ENCODE results near the gene NELL1. TPM values are rescaled to one million over a fixed set of nuclear protein-coding genes. Genes with fewer than 3 reads are reported as not detected.

Gene NELL1
- total RNA-seq, 1 experiment from 2014 or later: 0.19 TPM

DNA sequence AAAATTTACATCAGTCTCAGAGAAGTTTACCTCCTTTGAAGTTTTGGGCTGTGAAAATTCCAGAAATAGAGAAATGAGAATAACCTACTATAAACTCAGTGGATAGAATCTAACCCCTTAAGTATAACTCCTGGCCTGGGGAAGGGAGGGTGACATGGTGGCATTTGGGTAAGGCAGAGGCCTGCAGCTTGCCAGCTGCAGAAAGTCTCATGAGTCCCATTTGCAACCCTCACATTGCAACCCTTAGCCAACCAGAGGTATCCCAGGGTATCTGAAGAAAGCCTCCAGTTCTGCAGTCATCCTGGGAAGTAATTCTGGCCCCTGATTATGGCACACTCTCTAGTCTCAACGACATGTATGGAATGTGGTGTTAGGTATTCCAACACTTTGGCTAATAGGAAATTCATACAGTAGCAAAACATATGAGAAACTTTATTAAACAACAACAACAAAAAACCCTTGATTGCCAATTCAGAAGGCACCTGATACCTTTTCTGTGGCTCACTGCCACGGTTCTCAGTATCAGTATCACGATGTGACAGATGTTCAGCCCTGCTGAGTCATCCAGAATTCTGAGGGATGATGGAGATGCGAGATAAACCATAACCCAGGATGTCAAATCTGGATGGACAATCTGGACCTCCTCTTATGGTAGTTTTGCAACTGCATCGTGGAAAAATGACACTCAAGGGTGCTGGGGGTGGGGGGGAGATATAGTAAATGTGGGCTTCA, 743.4 kb downstream of the NELL1 start:
- Histone ChIP-seq H3K27me3 (ENCODE audit: low read length) (no peaks in the 10 kb centered on the region), H2AFZ (ENCODE audit: low read length) (0 out of 2 replicates have a peak overlapping the region, but pooled peaks have one; percentile 58), H3K9me2 (replicated peaks; ENCODE audit: insufficient read depth, low read length) (no peaks in the 10 kb centered on the region), H3K4me1 (ENCODE audit: low read length) (peaks cover 44% of the 10 kb centered on the region), H3K79me2 (ENCODE audit: low read length) (no peaks in the 10 kb centered on the region), H3K9me3 (ENCODE audit: low read length) (no peaks in the 10 kb centered on the region), H3K4me2 (ENCODE audit: low read depth, low read length, poor library complexity, severe bottlenecking) (no peak overlapping the region), H4K20me1 (ENCODE audit: insufficient read depth, low read depth, low read length) (no peaks in the 10 kb centered on the region), H3K4me3 (ENCODE audit: low read length) (no peak overlapping the region), H3K27ac (ENCODE audit: low read length) (no peak overlapping the region), H3K9ac (ENCODE audit: low read length) (no peak overlapping the region), H3K36me3 (ENCODE audit: insufficient read depth, low read length) (no peaks in the 10 kb centered on the region)
- no peak for DNase-seq

DNA sequence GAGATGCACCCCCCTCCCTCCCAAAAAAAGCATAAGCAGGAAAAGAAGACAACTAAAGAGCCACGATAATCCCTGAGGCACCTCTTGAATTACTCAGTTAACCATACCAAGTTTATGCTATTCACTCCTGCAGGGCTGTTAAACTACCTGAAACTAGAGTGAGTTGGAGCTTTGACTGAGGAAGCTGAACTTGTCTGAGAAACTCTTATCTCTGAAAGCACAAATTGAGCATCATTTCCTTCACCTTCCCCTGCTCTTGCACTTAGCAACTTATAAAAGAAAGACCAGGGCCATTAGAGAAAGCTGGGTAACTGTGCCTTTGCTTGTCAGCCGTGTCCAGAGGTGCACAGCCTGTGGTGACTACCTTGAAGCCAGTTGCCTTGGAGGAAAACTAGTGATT, 745.6 kb downstream of the NELL1 start:
- H3K4me1 ChIP-seq (ENCODE audit: low read length): peaks cover 59% of the 10 kb centered on the region
- no peaks in the 10 kb centered on the region for H4K20me1 ChIP-seq (ENCODE audit: insufficient read depth, low read depth, low read length)
- H3K36me3 ChIP-seq (ENCODE audit: insufficient read depth, low read length): no peaks in the 10 kb centered on the region
- H3K27ac ChIP-seq (ENCODE audit: low read length): peak overlapping the region; percentile 31; the same call in 1 of the 2 replicates
- no peak overlapping the region for H3K9ac ChIP-seq (ENCODE audit: low read length)
- no peak overlapping the region for H3K4me2 ChIP-seq (ENCODE audit: low read depth, low read length, poor library complexity, severe bottlenecking)
- H3K9me2 ChIP-seq (replicated peaks; ENCODE audit: insufficient read depth, low read length): no peaks in the 10 kb centered on the region
- no peaks in the 10 kb centered on the region for H3K9me3 ChIP-seq (ENCODE audit: low read length)
- H3K79me2 ChIP-seq (ENCODE audit: low read length): no peaks in the 10 kb centered on the region
- no peak overlapping the region for H3K4me3 ChIP-seq (ENCODE audit: low read length)
- H2AFZ ChIP-seq (ENCODE audit: low read length): no peak overlapping the region
- no peak for DNase-seq
- H3K27me3 ChIP-seq (ENCODE audit: low read length): no peaks in the 10 kb centered on the region

DNA sequence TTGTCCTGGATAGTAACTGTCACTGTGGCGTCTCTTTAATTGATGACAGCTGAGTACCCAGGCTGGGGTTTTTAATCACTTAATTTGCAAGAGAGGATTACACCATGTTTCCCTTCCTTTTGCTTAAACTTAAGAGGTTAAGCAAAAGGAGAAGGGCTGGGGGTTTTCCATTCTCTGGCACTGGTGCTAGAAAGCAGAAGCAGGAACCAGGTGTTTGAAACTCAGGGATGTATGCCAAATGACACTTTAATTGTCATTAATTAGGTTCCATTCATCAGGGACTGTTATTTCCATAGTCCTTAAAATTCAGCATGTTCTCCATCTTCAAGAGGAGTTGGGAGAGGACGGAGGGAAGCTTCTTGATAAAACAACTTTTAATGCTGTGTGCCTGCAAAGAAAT, 746.2 kb downstream of the NELL1 start:
- H2AFZ ChIP-seq (ENCODE audit: low read length): no peak overlapping the region
- H4K20me1 ChIP-seq (ENCODE audit: insufficient read depth, low read depth, low read length): no peaks in the 10 kb centered on the region
- peak overlapping the region; percentile 31; the same call in 1 of the 2 replicates for H3K27ac ChIP-seq (ENCODE audit: low read length)
- H3K9ac ChIP-seq (ENCODE audit: low read length): no peak overlapping the region
- no peak overlapping the region for H3K4me3 ChIP-seq (ENCODE audit: low read length)
- H3K79me2 ChIP-seq (ENCODE audit: low read length): no peaks in the 10 kb centered on the region
- no peaks in the 10 kb centered on the region for H3K9me3 ChIP-seq (ENCODE audit: low read length)
- H3K4me2 ChIP-seq (ENCODE audit: low read depth, low read length, poor library complexity, severe bottlenecking): peak overlapping the region; percentile 9
- H3K9me2 ChIP-seq (replicated peaks; ENCODE audit: insufficient read depth, low read length): no peaks in the 10 kb centered on the region
- no peaks in the 10 kb centered on the region for H3K36me3 ChIP-seq (ENCODE audit: insufficient read depth, low read length)
- H3K27me3 ChIP-seq (ENCODE audit: low read length): no peaks in the 10 kb centered on the region
- peaks cover 66% of the 10 kb centered on the region for H3K4me1 ChIP-seq (ENCODE audit: low read length)
- peak; percentile 63 for DNase-seq

DNA sequence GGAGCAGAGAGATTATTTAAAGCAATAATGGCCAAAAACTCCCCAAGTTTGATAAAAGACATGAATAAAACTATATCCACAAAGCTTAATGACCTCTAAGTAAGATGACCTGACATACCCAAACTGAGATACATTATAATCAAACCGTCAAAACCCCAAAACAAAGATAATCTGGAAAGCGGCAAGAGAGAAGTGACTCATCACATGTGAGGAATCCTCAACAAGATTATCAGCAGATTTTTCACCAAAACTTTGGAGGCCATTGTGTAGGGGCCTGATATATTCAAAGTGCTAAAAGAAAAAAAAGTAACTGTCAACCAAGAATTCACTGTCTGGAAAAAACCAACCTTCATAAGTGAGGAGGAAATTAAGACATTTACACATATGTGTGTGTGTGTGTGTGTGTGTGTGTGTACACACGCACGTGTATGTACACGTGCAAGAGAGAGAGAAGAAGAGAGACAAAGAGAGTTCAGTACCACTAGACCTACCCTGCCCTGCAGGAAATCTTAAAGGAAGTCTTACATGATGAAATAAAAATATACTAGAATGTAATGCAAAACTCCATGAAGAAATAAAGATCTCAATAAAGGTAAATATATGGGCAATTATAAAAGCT, 752.4 kb downstream of the NELL1 start:
- H3K9ac ChIP-seq (ENCODE audit: low read length): no peak overlapping the region
- H4K20me1 ChIP-seq (ENCODE audit: insufficient read depth, low read depth, low read length): no peaks in the 10 kb centered on the region
- H3K79me2 ChIP-seq (ENCODE audit: low read length): no peaks in the 10 kb centered on the region
- H3K4me3 ChIP-seq (ENCODE audit: low read length): no peak overlapping the region
- H3K27ac ChIP-seq (ENCODE audit: low read length): no peak overlapping the region
- no peaks in the 10 kb centered on the region for H3K27me3 ChIP-seq (ENCODE audit: low read length)
- no peaks in the 10 kb centered on the region for H3K9me2 ChIP-seq (replicated peaks; ENCODE audit: insufficient read depth, low read length)
- H2AFZ ChIP-seq (ENCODE audit: low read length): no peak overlapping the region
- H3K4me1 ChIP-seq (ENCODE audit: low read length): peaks cover 29% of the 10 kb centered on the region
- H3K36me3 ChIP-seq (ENCODE audit: insufficient read depth, low read length): no peaks in the 10 kb centered on the region
- H3K9me3 ChIP-seq (ENCODE audit: low read length): no peaks in the 10 kb centered on the region
- DNase-seq: no peak
- no peak overlapping the region for H3K4me2 ChIP-seq (ENCODE audit: low read depth, low read length, poor library complexity, severe bottlenecking)

DNA sequence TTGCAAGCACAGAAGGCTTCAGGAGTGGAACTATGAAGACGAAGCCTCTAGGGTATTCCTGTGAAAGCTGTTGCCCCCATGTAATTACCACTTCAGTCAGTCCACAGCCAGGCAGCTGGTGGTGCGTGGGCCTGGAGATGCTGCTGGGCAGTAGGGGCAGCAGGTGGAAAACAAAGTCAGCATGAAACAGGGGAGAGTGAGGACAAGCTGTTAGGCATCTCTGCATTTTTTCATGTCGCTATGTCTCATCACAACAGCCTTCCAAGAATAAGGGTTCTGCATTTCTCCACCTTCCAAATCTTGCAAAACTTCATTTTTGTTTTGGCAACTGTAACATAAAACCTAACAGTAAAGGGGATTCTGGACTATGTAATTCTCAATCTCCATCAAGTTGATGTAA, 757.5 kb downstream of the NELL1 start:
- no peaks in the 10 kb centered on the region for H3K27me3 ChIP-seq (ENCODE audit: low read length)
- DNase-seq: no peak
- H3K9ac ChIP-seq (ENCODE audit: low read length): no peak overlapping the region
- H3K9me2 ChIP-seq (replicated peaks; ENCODE audit: insufficient read depth, low read length): no peaks in the 10 kb centered on the region
- no peak overlapping the region for H3K27ac ChIP-seq (ENCODE audit: low read length)
- H3K79me2 ChIP-seq (ENCODE audit: low read length): no peaks in the 10 kb centered on the region
- H3K4me2 ChIP-seq (ENCODE audit: low read depth, low read length, poor library complexity, severe bottlenecking): no peak overlapping the region
- H3K4me3 ChIP-seq (ENCODE audit: low read length): no peak overlapping the region
- H3K4me1 ChIP-seq (ENCODE audit: low read length): no peaks in the 10 kb centered on the region
- no peak overlapping the region for H2AFZ ChIP-seq (ENCODE audit: low read length)
- H3K36me3 ChIP-seq (ENCODE audit: insufficient read depth, low read length): no peaks in the 10 kb centered on the region
- H4K20me1 ChIP-seq (ENCODE audit: insufficient read depth, low read depth, low read length): no peaks in the 10 kb centered on the region
- H3K9me3 ChIP-seq (ENCODE audit: low read length): no peaks in the 10 kb centered on the region

DNA sequence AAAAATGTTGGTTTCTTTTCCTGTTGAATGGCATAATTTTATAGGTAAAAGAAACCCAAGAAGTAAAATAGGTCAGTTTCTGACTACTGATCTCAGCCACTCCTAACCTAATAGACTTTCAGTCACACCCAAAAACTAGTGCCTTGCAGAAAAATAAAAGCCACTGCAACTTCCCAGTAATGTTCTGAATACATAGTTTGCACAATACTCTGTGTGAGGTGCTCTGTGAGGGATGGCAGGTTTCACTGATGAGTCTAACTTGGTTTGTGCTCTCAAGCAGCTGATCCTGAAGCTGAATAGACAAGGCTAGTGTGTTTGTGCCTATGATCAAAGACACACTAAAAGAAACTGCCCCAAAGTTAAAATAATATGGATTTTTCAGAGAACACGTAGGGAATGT, 758.3 kb downstream of the NELL1 start:
- Histone ChIP-seq H3K79me2 (ENCODE audit: low read length) (no peaks in the 10 kb centered on the region), H3K36me3 (ENCODE audit: insufficient read depth, low read length) (no peaks in the 10 kb centered on the region), H3K27ac (ENCODE audit: low read length) (no peak overlapping the region), H2AFZ (ENCODE audit: low read length) (no peak overlapping the region), H3K4me3 (ENCODE audit: low read length) (no peak overlapping the region), H3K27me3 (ENCODE audit: low read length) (no peaks in the 10 kb centered on the region), H3K9ac (ENCODE audit: low read length) (no peak overlapping the region), H3K4me1 (ENCODE audit: low read length) (no peaks in the 10 kb centered on the region), H3K9me2 (replicated peaks; ENCODE audit: insufficient read depth, low read length) (no peaks in the 10 kb centered on the region), H3K4me2 (ENCODE audit: low read depth, low read length, poor library complexity, severe bottlenecking) (no peak overlapping the region), H3K9me3 (ENCODE audit: low read length) (no peaks in the 10 kb centered on the region), H4K20me1 (ENCODE audit: insufficient read depth, low read depth, low read length) (no peaks in the 10 kb centered on the region)
- DNase-seq: no peak

DNA sequence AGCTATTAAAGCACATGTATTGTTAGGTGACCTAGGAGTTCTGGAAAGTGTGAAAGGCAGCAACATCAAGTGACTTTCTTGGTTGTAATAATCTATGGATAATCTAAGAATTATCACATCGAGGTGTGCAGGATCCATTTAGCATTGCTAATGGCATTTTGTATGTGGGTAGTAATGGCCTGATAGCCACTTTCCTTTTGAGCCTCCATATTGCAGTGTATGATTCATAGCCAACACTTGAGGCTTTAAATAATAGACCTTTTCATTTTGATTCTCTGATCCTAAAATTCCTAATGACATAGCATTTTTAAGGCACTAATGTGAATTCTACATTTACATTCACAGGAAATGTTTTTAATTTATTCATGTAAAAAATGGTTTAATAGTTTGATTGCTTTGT, 759.4 kb downstream of the NELL1 start:
- Histone ChIP-seq H3K9ac (ENCODE audit: low read length) (no peak overlapping the region), H3K4me3 (ENCODE audit: low read length) (no peak overlapping the region), H3K27ac (ENCODE audit: low read length) (no peak overlapping the region), H3K4me2 (ENCODE audit: low read depth, low read length, poor library complexity, severe bottlenecking) (no peak overlapping the region), H2AFZ (ENCODE audit: low read length) (no peak overlapping the region), H3K4me1 (ENCODE audit: low read length) (no peaks in the 10 kb centered on the region), H3K79me2 (ENCODE audit: low read length) (no peaks in the 10 kb centered on the region), H3K9me2 (replicated peaks; ENCODE audit: insufficient read depth, low read length) (no peaks in the 10 kb centered on the region), H3K9me3 (ENCODE audit: low read length) (no peaks in the 10 kb centered on the region), H3K27me3 (ENCODE audit: low read length) (no peaks in the 10 kb centered on the region), H3K36me3 (ENCODE audit: insufficient read depth, low read length) (no peaks in the 10 kb centered on the region), H4K20me1 (ENCODE audit: insufficient read depth, low read depth, low read length) (no peaks in the 10 kb centered on the region)
- DNase-seq: no peak

DNA sequence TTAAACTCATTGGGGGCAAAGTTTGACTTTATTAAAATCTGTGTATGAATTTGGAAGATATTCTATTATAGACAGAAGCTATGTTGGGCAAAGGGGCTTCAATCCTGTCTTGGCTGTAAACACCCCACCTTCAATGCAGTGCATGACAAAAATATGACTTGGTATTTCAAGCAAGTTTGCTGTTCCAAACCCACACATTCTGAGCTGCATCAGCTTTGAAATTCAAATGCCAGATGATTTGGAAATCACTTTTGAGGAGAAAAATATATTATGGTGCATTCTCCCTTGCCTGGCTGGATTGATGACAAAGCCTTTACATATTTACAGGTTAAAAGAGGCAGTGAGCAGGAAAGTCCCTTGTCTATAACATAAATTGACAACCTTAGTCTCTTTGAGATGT, 760.0 kb downstream of the NELL1 start:
- no peaks in the 10 kb centered on the region for H3K27me3 ChIP-seq (ENCODE audit: low read length)
- DNase-seq: no peak
- H4K20me1 ChIP-seq (ENCODE audit: insufficient read depth, low read depth, low read length): no peaks in the 10 kb centered on the region
- H3K9ac ChIP-seq (ENCODE audit: low read length): no peak overlapping the region
- no peaks in the 10 kb centered on the region for H3K79me2 ChIP-seq (ENCODE audit: low read length)
- H2AFZ ChIP-seq (ENCODE audit: low read length): no peak overlapping the region
- no peak overlapping the region for H3K4me3 ChIP-seq (ENCODE audit: low read length)
- no peaks in the 10 kb centered on the region for H3K9me3 ChIP-seq (ENCODE audit: low read length)
- no peak overlapping the region for H3K4me2 ChIP-seq (ENCODE audit: low read depth, low read length, poor library complexity, severe bottlenecking)
- H3K4me1 ChIP-seq (ENCODE audit: low read length): no peaks in the 10 kb centered on the region
- no peaks in the 10 kb centered on the region for H3K36me3 ChIP-seq (ENCODE audit: insufficient read depth, low read length)
- H3K27ac ChIP-seq (ENCODE audit: low read length): no peak overlapping the region
- H3K9me2 ChIP-seq (replicated peaks; ENCODE audit: insufficient read depth, low read length): no peaks in the 10 kb centered on the region

Data from Karpas-422 (cell line).